ENCODE measurements around the gene PRCP.
"Not testable (repeated sequence)": the region's sequence is repeated elsewhere in the genome, so short reads cannot be mapped to it uniquely, and the experiment has no call there.

PRCP gene

GRCh38 chr11:82867495-82868082 is 32.6 kb downstream of the PRCP start:
- DNase-seq, result peak; percentile 89

- DNase-seq, result no peak
Observed at GRCh38 chr11:82865841-82866240, 34.4 kb downstream of the PRCP start.

- no peak for DNase-seq
Observed at GRCh38 chr11:82864268-82864667, 36.0 kb downstream of the PRCP start.

GRCh38 chr11:82863209-82863608 is 37.0 kb downstream of the PRCP start:
- no peak for DNase-seq

- DNase-seq, result no peak
Observed at GRCh38 chr11:82862379-82862778, 37.9 kb downstream of the PRCP start.

- DNase-seq, result no peak
Observed at GRCh38 chr11:82859750-82860149, 40.5 kb downstream of the PRCP start.

GRCh38 chr11:82858556-82859091 is 41.6 kb downstream of the PRCP start:
- DNase-seq, result no peak

GRCh38 chr11:82858133-82858532 is 42.1 kb downstream of the PRCP start:
- DNase-seq, result no peak

- no peak for DNase-seq
Observed at GRCh38 chr11:82857145-82857544, 43.1 kb downstream of the PRCP start.

- DNase-seq, result no peak
Observed at GRCh38 chr11:82855616-82856015, 44.6 kb downstream of the PRCP start.

- not testable (repeated sequence) for DNase-seq
Observed at GRCh38 chr11:82854916-82855315, 45.3 kb downstream of the PRCP start.

GRCh38 chr11:82854242-82854641 is 46.0 kb downstream of the PRCP start:
- DNase-seq, result no peak

- DNase-seq, result no peak
Observed at GRCh38 chr11:82848829-82849228, 51.4 kb downstream of the PRCP start.

- no peak for DNase-seq
Observed at GRCh38 chr11:82845356-82846353, 54.6 kb downstream of the PRCP start.

GRCh38 chr11:82843057-82843795 is 57.0 kb downstream of the PRCP start:
- no peak for DNase-seq

- DNase-seq, result no peak
Observed at GRCh38 chr11:82842019-82842418, 58.2 kb downstream of the PRCP start.

- no peak for DNase-seq
Observed at GRCh38 chr11:82837650-82838049, 62.6 kb downstream of the PRCP start.

GRCh38 chr11:82832983-82833382 is 67.2 kb downstream of the PRCP start:
- DNase-seq, result no peak

GRCh38 chr11:82831364-82831763 is 68.9 kb downstream of the PRCP start:
- no peak for DNase-seq

- no peak for DNase-seq
Observed at GRCh38 chr11:82830746-82831145, 69.5 kb downstream of the PRCP start.

GRCh38 chr11:82829101-82829500 is 71.1 kb downstream of the PRCP start:
- no peak for DNase-seq

- DNase-seq, result no peak
Observed at GRCh38 chr11:82828472-82828871, 71.8 kb downstream of the PRCP start.

GRCh38 chr11:82826526-82826925 is 73.7 kb downstream of the PRCP start:
- DNase-seq, result no peak
